ENCODE data around the gene RNF167.

RNF167 gene

GRCh38 chr17:4948166-4948930 is 8.3 kb downstream of the RNF167 start, which contains the start of gene PFN1:
TSS of gene PFN1 (minus strand) at chr17:4948530. CDS start at chr17:4948394, 136 bp downstream.
- Mint-ChIP-seq H3K4me3 (peak within 1 kb of the TSS; percentile 92), H3K9me3 (no peaks in the 10 kb centered on the region), H3K36me3 (peaks cover 40% of the 10 kb centered on the region), H3K27me3 (no peaks in the 10 kb centered on the region), H3K4me1 (peaks cover 43% of the 10 kb centered on the region), H3K27ac (peak within 1 kb of the TSS; percentile 98)
- peak; percentile 96 for DNase-seq
- CTCF ChIA-PET = interaction anchor here (1.5 to 2.1 kb wide), 2 partner anchors 19 to 39 kb away, joined by 4 to 9 read pairs; partner anchors contain the start of gene SPAG7

- Mint-ChIP-seq H3K27ac (peak overlapping the region; percentile 98), H3K9me3 (no peaks in the 10 kb centered on the region), H3K36me3 (peaks cover 42% of the 10 kb centered on the region), H3K27me3 (no peaks in the 10 kb centered on the region), H3K4me3 (peak overlapping the region; percentile 92), H3K4me1 (peaks cover 43% of the 10 kb centered on the region)
- peak; percentile 85 for DNase-seq
- CTCF ChIA-PET = interaction anchor here (1.5 kb wide), 1 partner anchor 18 kb away, joined by 4 read pairs; the partner anchor contains the start of gene SPAG7
Observed at GRCh38 chr17:4948931-4949320, 8.9 kb downstream of the RNF167 start.

GRCh38 chr17:4949321-4950074 is 9.4 kb downstream of the RNF167 start:
- Mint-ChIP-seq H3K9me3 (no peaks in the 10 kb centered on the region), H3K36me3 (peaks cover 37% of the 10 kb centered on the region), H3K4me3 (peak overlapping the region; percentile 92), H3K4me1 (peaks cover 39% of the 10 kb centered on the region), H3K27ac (peak overlapping the region; percentile 98), H3K27me3 (no peaks in the 10 kb centered on the region)
- DNase-seq = peak; percentile 82
- CTCF ChIA-PET = interaction anchor here (1.0 to 1.1 kb wide), 2 partner anchors 17 to 41 kb away, joined by 3 read pairs; partner anchors contain the start of gene SPAG7

GRCh38 chr17:4950075-4950745 is 10.1 kb downstream of the RNF167 start:
- peaks cover 30% of the 10 kb centered on the region for H3K36me3 Mint-ChIP-seq
- H3K4me3 Mint-ChIP-seq = peak overlapping the region; percentile 85
- no peaks in the 10 kb centered on the region for H3K27me3 Mint-ChIP-seq
- H3K4me1 Mint-ChIP-seq = peaks cover 32% of the 10 kb centered on the region
- CTCF ChIA-PET = interaction anchor here (1.0 to 1.1 kb wide), 2 partner anchors 17 to 41 kb away, joined by 3 read pairs; partner anchors contain the start of gene SPAG7
- DNase-seq = peak; percentile 50
- H3K9me3 Mint-ChIP-seq = no peaks in the 10 kb centered on the region
- peak overlapping the region; percentile 96 for H3K27ac Mint-ChIP-seq

GRCh38 chr17:4950746-4951204 is 10.7 kb downstream of the RNF167 start, which contains the start of gene ENO3:
TSS of gene ENO3 (plus strand) at chr17:4951119. CDS start at chr17:4951830, 711 bp downstream.
- H3K27me3 Mint-ChIP-seq = no peaks in the 10 kb centered on the region
- peak within 1 kb of the TSS; percentile 85 for H3K4me3 Mint-ChIP-seq
- no peaks in the 10 kb centered on the region for H3K9me3 Mint-ChIP-seq
- peaks cover 26% of the 10 kb centered on the region for H3K4me1 Mint-ChIP-seq
- H3K27ac Mint-ChIP-seq = peak within 1 kb of the TSS; percentile 96
- peaks cover 24% of the 10 kb centered on the region for H3K36me3 Mint-ChIP-seq
- CTCF ChIA-PET = interaction anchor here (1.0 to 1.6 kb wide), 3 partner anchors 16 to 42 kb away, joined by 3 to 6 read pairs (median 3); partner anchors contain the start of gene SPAG7
- DNase-seq = no peak

GRCh38 chr17:4951486-4951885 is 11.4 kb downstream of the RNF167 start:
- DNase-seq = no peak
- Mint-ChIP-seq H3K36me3 (peaks cover 23% of the 10 kb centered on the region), H3K27me3 (no peaks in the 10 kb centered on the region), H3K27ac (peak overlapping the region; percentile 96), H3K4me1 (peaks cover 28% of the 10 kb centered on the region), H3K9me3 (no peaks in the 10 kb centered on the region), H3K4me3 (peak overlapping the region; percentile 85)
- CTCF ChIA-PET = interaction anchor here (1.3 to 1.6 kb wide), 3 partner anchors 13 to 42 kb away, joined by 4 to 6 read pairs (median 4); partner anchors contain the start of gene SPAG7

GRCh38 chr17:4953451-4953961 is 13.4 kb downstream of the RNF167 start:
- DNase-seq = no peak
- Mint-ChIP-seq H3K4me3 (no peak overlapping the region), H3K9me3 (no peaks in the 10 kb centered on the region), H3K4me1 (peaks cover 31% of the 10 kb centered on the region), H3K27ac (no peak overlapping the region), H3K27me3 (no peaks in the 10 kb centered on the region), H3K36me3 (peaks cover 18% of the 10 kb centered on the region)
- CTCF ChIA-PET = interaction anchor here (0.7 to 5.1 kb wide), 3 partner anchors 10 to 44 kb away, joined by 3 to 21 read pairs (median 3); partner anchors contain the start of gene SPAG7

- H3K9me3 Mint-ChIP-seq = no peaks in the 10 kb centered on the region
- CTCF ChIA-PET = interaction anchor here (1.3 to 5.1 kb wide), 4 partner anchors 9 to 46 kb away, joined by 3 to 21 read pairs (median 5); partner anchors contain the start of gene SPAG7
Observed at GRCh38 chr17:4955091-4955490, 15.0 kb downstream of the RNF167 start.

GRCh38 chr17:4956493-4957061 is 16.5 kb downstream of the RNF167 start:
- Mint-ChIP-seq H3K27ac (no peak overlapping the region), H3K4me1 (peaks cover 17% of the 10 kb centered on the region), H3K4me3 (no peak overlapping the region), H3K9me3 (no peaks in the 10 kb centered on the region), H3K36me3 (peaks cover 33% of the 10 kb centered on the region), H3K27me3 (no peaks in the 10 kb centered on the region)
- peak; percentile 63 for DNase-seq
- CTCF ChIA-PET = interaction anchor here (1.0 to 5.1 kb wide), 4 partner anchors 9 to 48 kb away, joined by 4 to 21 read pairs (median 8); partner anchors contain the start of gene SPAG7

More at GRCh38 chr17:4955091-4955490, 15.0 kb downstream of the RNF167 start:
- no peak overlapping the region for H3K4me3 Mint-ChIP-seq
- DNase-seq = no peak
- H3K27me3 Mint-ChIP-seq = no peaks in the 10 kb centered on the region
- H3K27ac Mint-ChIP-seq = no peak overlapping the region
- peaks cover 27% of the 10 kb centered on the region for H3K36me3 Mint-ChIP-seq
- peaks cover 31% of the 10 kb centered on the region for H3K4me1 Mint-ChIP-seq

- Mint-ChIP-seq H3K9me3 (no peaks in the 10 kb centered on the region), H3K4me3 (no peak overlapping the region), H3K27me3 (no peaks in the 10 kb centered on the region), H3K27ac (no peak overlapping the region), H3K4me1 (peaks cover 15% of the 10 kb centered on the region), H3K36me3 (peaks cover 35% of the 10 kb centered on the region)
- no peak for DNase-seq
- CTCF ChIA-PET = interaction anchor here (1.9 kb wide), 1 partner anchor 7 kb away, joined by 10 read pairs; no protein-coding TSS in a partner anchor
Observed at GRCh38 chr17:4958102-4958501, 18.0 kb downstream of the RNF167 start.

GRCh38 chr17:4959261-4959965 is 19.3 kb downstream of the RNF167 start:
- Mint-ChIP-seq H3K9me3 (no peaks in the 10 kb centered on the region), H3K4me1 (peaks cover 12% of the 10 kb centered on the region), H3K27ac (no peak overlapping the region), H3K4me3 (no peak overlapping the region), H3K36me3 (peaks cover 31% of the 10 kb centered on the region), H3K27me3 (no peaks in the 10 kb centered on the region)
- CTCF ChIA-PET = no interaction called here
- no peak for DNase-seq

- Mint-ChIP-seq H3K36me3 (peaks cover 36% of the 10 kb centered on the region), H3K9me3 (no peaks in the 10 kb centered on the region), H3K4me3 (no peak overlapping the region), H3K27me3 (no peaks in the 10 kb centered on the region), H3K4me1 (peaks cover 15% of the 10 kb centered on the region), H3K27ac (no peak overlapping the region)
- CTCF ChIA-PET = no interaction called here
- no peak for DNase-seq
Observed at GRCh38 chr17:4960279-4960922, 20.3 kb downstream of the RNF167 start.

All from activated naive CD4-positive, alpha-beta T cell treated with anti-CD3 and anti-CD28 coated beads, Interleukin-2, amount 10 ng/mL, durations not matched to agents 7 days and 5 days (primary cell).